Measurements from ENCODE around the gene DGKD.

- TF ChIP-seq CTCF (IDR thresholded peaks at IDR 0.05 in 4 of 5, conservative IDR thresholded peaks at IDR 0.05 in 1 of 5) (no peak), POLR2A (IDR thresholded peaks at IDR 0.05) (no peak)
These were observed 110.4 kb downstream of the DGKD start for GRCh38 chr2:233464531-233465240.
